GM12878 (cell line): ENCODE measurements around the gene TNK2. TPM values are rescaled to one million over a fixed set of nuclear protein-coding genes. Genes with fewer than 3 reads are reported as not detected.

Experiments used
- ATAC-seq: fragments of 200-7000 bp; cut with Tn5 transposase; 3 replicates; pipeline ENCODE4 v1.9.1; 2020; ENCODE audit warnings: mild to moderate bottlenecking, moderate library complexity
- BruUV-seq: library from RNA; stranded (reverse); fragments of 400-500 nt; replicated peaks from 2 replicates; lab custom pipeline; 2021; lab: Mats Ljungman, UMichigan
- CTCF ChIA-PET: fragments of 300-600 bp; sonication (Branson Sonifier 250); formaldehyde crosslinking; extraction: SDS; loops from one replicate; lab custom pipeline; 2021; ENCODE audit warnings: inconsistent platforms; lab: Yijun Ruan, JAX
- POLR2A ChIA-PET: fragments of 350-600 bp; formaldehyde crosslinking; extraction: SDS; loops from one replicate; lab custom pipeline; 2021; ENCODE audit warnings: inconsistent platforms; lab: Charles Lee
- RAD21 ChIA-PET: fragments of 300-600 bp; sonication (Branson Sonifier 250); formaldehyde crosslinking; loops from one replicate; lab custom pipeline; 2023; ENCODE audit warnings: antibody characterized with exemption; ENCODE audit not compliant: unreplicated experiment; lab: Charles Lee
- SMC1A ChIA-PET: fragments of 300-600 bp; sonication (Branson Sonifier 250); formaldehyde crosslinking; loops from one replicate; lab custom pipeline; 2023; ENCODE audit not compliant: unreplicated experiment, uncharacterized antibody; lab: Charles Lee
- DNase-seq: peaks from one replicate; pipeline ENCODE4 v3.0.0-alpha.2; 2011; ENCODE audit warnings: low read depth, low spot score
- FAIRE-seq: peaks from 3 replicates; lab custom pipeline; 2011; peaks lifted over from hg19 to GRCh38; lab: Jason Lieb, UNC
- H2AFZ ChIP-seq: 2 replicates; pipeline ENCODE4 v1.6.0; 2011; ENCODE audit warnings: low read depth, low read length, control low read depth; ENCODE audit not compliant: control insufficient read depth
- H3K27ac ChIP-seq: 2 replicates; pipeline ENCODE4 v1.5.1; 2011; ENCODE audit warnings: control low read depth; ENCODE audit not compliant: control insufficient read depth, insufficient read depth
- H3K27me3 ChIP-seq, 2 experiments: replicated peaks in 1 of 2; 2 replicates each; pipeline versions ENCODE4 v1.6.0 to v1.6.1; 2011; ENCODE audit warnings: low read length in 1 of 2; ENCODE audit not compliant: control insufficient read depth in 2 of 2, insufficient read depth in 2 of 2
- H3K36me3 ChIP-seq, 2 experiments: 2 replicates each; pipeline ENCODE4 v1.5.1; 2011; ENCODE audit warnings: low read length in 1 of 2; ENCODE audit not compliant: control insufficient read depth in 2 of 2, insufficient read depth in 2 of 2
- H3K4me1 ChIP-seq: 2 replicates; pipeline ENCODE4 v1.6.1; 2011; ENCODE audit warnings: mild to moderate bottlenecking, low read length, moderate library complexity, mixed read lengths; ENCODE audit not compliant: control insufficient read depth, insufficient read depth
- H3K4me2 ChIP-seq: 2 replicates; pipeline ENCODE4 v1.6.0; 2011; ENCODE audit warnings: control low read depth; ENCODE audit not compliant: control insufficient read depth, insufficient read depth
- H3K4me3 ChIP-seq: fragments of 200-600 bp; sonication (generic); 2 replicates; pipeline ENCODE4 v1.5.1; 2016
- H3K79me2 ChIP-seq: 2 replicates; pipeline ENCODE4 v1.6.0; 2011; ENCODE audit warnings: low read length; ENCODE audit not compliant: control insufficient read depth, insufficient read depth
- H3K9ac ChIP-seq: 2 replicates; pipeline ENCODE4 v1.8.0; 2011; ENCODE audit warnings: low read length, control low read depth, mixed read lengths; ENCODE audit not compliant: control insufficient read depth, insufficient read depth
- H3K9me3 ChIP-seq: replicated peaks from 3 replicates; pipeline ENCODE4 v1.5.1; 2011; ENCODE audit warnings: mild to moderate bottlenecking, low read length; ENCODE audit not compliant: control insufficient read depth, insufficient read depth
- H4K20me1 ChIP-seq: 2 replicates; pipeline ENCODE4 v1.6.0; 2011; ENCODE audit not compliant: control insufficient read depth, insufficient read depth
- MXI1 ChIP-seq: fragments of 150-350 bp; IDR thresholded peaks from 2 replicates; pipeline ENCODE4 v1.6.1; 2011; ENCODE audit warnings: low read depth, mild to moderate bottlenecking, inconsistent platforms, low read length, improper control_type of control experiment
- NFYB ChIP-seq: IDR thresholded peaks from 2 replicates; pipeline ENCODE4 v1.6.1; 2011; ENCODE audit warnings: low read depth, mild to moderate bottlenecking, low read length, improper control_type of control experiment, moderate library complexity; ENCODE audit not compliant: insufficient read depth
- NRF1 ChIP-seq: conservative IDR thresholded peaks from 2 replicates; pipeline ENCODE4 v1.6.1; 2011; ENCODE audit warnings: mild to moderate bottlenecking, low read depth, low read length, improper control_type of control experiment
- POU2F2 ChIP-seq: IDR thresholded peaks from 3 replicates; pipeline ENCODE4 v1.6.1; 2011; ENCODE audit warnings: low read depth, mild to moderate bottlenecking, low read length, borderline replicate concordance
- RAD21 ChIP-seq: IDR thresholded peaks from 2 replicates; pipeline ENCODE4 v1.6.1; 2011; ENCODE audit warnings: mild to moderate bottlenecking, low read depth, low read length, moderate library complexity; ENCODE audit not compliant: insufficient read depth
- TARDBP ChIP-seq: IDR thresholded peaks from 2 replicates; pipeline ENCODE4 v1.6.1; 2016; ENCODE audit warnings: borderline replicate concordance
- TBL1XR1 ChIP-seq: IDR thresholded peaks from 2 replicates; pipeline ENCODE4 v1.6.1; 2012; ENCODE audit warnings: low read depth, low read length, improper control_type of control experiment
- USF2 ChIP-seq: IDR thresholded peaks from 2 replicates; pipeline ENCODE4 v1.6.1; 2011; ENCODE audit warnings: low read depth, low read length, improper control_type of control experiment, borderline replicate concordance
- WRNIP1 ChIP-seq: IDR thresholded peaks from 2 replicates; pipeline ENCODE4 v1.6.1; 2011; ENCODE audit warnings: low read depth, low read length, improper control_type of control experiment, borderline replicate concordance
- YY1 ChIP-seq: IDR thresholded peaks from 2 replicates; pipeline ENCODE4 v1.6.1; 2011; ENCODE audit warnings: low read depth, mild to moderate bottlenecking, low read length
- WGBS: methylation state at CpG from one replicate; pipeline ENCODE4 v1.1.6; 2016; ENCODE audit warnings: low lambda C conversion rate; ENCODE audit not compliant: insufficient replicate concordance, insufficient coverage; ENCODE audit errors: missing lambda C conversion rate; 5-methylcytosine and 5-hydroxymethylcytosine counted together
- in situ Hi-C: fragments of 300-500 bp; cut with MboI; formaldehyde crosslinking; loops from 9 replicates; pipeline ENCODE4 v1.14.3; 2018; ENCODE audit warnings: mixed read lengths
- intact Hi-C: fragments of 100-400 bp; cut with micrococcal nuclease; formaldehyde crosslinking; loops from one replicate; pipeline ENCODE4 v1.14.2; 2022; ENCODE audit not compliant: unreplicated experiment
- polyA plus RNA-seq, 11 experiments: library from polyadenylated mRNA; depleted of rRNA in 4 of 11; unstranded in 6 of 11; stranded (reverse) in 5 of 11; fragments of >200 nt; fragmentation: Nextera tagmentation in 4 of 11; fragmentation: Illumina TruSeq in 1 of 11; extraction: Ambion mirVana in 4 of 11; extraction: Trizol in 1 of 11; gene quantifications; 1 replicate in 1 of 11; 2 replicates in 10 of 11; pipeline versions ENCODE4 v1.2.1 to v1.2.3, GENCODE V29; 2011 to 2016; ENCODE audit warnings: inconsistent platforms in 2 of 11, missing spikeins in 2 of 11, low read depth in 1 of 11
- total RNA-seq, 4 experiments: library from RNA; depleted of rRNA in 3 of 4; stranded (reverse); fragments of >200 nt in 3 of 4; fragmentation: Illumina TruSeq in 1 of 4; extraction: Trizol in 1 of 4; gene quantifications; 2 replicates each; pipeline versions ENCODE4 v1.2.1 to v1.2.3, GENCODE V29; 2013 to 2021
- TF ChIP-seq, protein P1 (sequence below): fragments of 450-650 bp; IDR thresholded peaks from 2 replicates; pipeline ENCODE4 v1.6.1; 2016; ENCODE audit warnings: mild to moderate bottlenecking
- TF ChIP-seq, protein P2 (sequence below): fragments of 450-650 bp; IDR thresholded peaks from 2 replicates; pipeline ENCODE4 v1.6.1; 2018; ENCODE audit warnings: borderline replicate concordance, mild to moderate bottlenecking; ENCODE audit not compliant: partially characterized antibody

TNK2 gene
- total and polyA plus RNA-seq, 10 of the 15 experiments (the other 5 are each of a cell fraction or from before 2014, with no cell fraction given), result 0.13 to 47.8 (median 10.8) TPM

DNA sequence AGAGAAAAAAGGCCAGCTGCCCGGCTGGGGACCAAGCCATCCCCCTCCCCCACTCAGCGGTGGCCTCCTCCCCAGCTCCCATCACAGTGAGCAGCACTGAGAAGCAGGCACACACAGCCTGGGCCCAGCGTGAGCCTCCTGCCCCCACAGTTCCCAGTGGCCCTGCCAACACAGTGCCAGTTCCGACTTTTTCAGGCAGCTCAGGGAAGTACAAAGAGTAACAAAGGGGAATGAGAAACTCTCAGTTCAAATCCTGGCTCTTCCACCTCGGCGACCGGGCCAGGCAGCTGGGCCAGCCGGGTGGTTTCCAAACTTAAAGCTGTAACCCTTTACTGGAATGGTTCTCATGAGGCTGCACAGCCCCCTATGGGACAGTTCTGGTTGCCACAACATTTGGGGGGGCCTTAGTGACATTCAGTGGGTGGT is 18.5 kb downstream of the TNK2 start:
- H4K20me1 ChIP-seq, result peaks cover 4% of the 10 kb centered on the region; the same call in 1 of the 2 replicates
- POLR2A ChIA-PET, result interaction anchor here (0.9 kb wide), 1 partner anchor 25 kb away, joined by 3 read pairs; no protein-coding TSS in a partner anchor
- no peak overlapping the region for H3K27ac ChIP-seq
- no peak for TF ChIP-seq TARDBP
- TF ChIP-seq, protein P1, sequence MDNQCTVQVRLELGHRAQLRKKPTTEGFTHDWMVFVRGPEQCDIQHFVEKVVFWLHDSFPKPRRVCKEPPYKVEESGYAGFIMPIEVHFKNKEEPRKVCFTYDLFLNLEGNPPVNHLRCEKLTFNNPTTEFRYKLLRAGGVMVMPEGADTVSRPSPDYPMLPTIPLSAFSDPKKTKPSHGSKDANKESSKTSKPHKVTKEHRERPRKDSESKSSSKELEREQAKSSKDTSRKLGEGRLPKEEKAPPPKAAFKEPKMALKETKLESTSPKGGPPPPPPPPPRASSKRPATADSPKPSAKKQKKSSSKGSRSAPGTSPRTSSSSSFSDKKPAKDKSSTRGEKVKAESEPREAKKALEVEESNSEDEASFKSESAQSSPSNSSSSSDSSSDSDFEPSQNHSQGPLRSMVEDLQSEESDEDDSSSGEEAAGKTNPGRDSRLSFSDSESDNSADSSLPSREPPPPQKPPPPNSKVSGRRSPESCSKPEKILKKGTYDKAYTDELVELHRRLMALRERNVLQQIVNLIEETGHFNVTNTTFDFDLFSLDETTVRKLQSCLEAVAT, result no peak
- TF ChIP-seq NRF1, result no peak
- TF ChIP-seq, protein P2, sequence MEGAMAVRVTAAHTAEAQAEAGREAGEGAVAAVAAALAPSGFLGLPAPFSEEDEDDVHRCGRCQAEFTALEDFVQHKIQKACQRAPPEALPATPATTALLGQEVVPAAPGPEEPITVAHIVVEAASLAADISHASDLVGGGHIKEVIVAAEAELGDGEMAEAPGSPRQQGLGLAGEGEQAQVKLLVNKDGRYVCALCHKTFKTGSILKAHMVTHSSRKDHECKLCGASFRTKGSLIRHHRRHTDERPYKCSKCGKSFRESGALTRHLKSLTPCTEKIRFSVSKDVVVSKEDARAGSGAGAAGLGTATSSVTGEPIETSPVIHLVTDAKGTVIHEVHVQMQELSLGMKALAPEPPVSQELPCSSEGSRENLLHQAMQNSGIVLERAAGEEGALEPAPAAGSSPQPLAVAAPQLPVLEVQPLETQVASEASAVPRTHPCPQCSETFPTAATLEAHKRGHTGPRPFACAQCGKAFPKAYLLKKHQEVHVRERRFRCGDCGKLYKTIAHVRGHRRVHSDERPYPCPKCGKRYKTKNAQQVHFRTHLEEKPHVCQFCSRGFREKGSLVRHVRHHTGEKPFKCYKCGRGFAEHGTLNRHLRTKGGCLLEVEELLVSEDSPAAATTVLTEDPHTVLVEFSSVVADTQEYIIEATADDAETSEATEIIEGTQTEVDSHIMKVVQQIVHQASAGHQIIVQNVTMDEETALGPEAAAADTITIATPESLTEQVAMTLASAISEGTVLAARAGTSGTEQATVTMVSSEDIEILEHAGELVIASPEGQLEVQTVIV, result no peak
- no peak for TF ChIP-seq YY1
- no peak for TF ChIP-seq RAD21
- TF ChIP-seq WRNIP1, result no peak
- TF ChIP-seq POU2F2, result no peak
- no peak for TF ChIP-seq USF2
- TF ChIP-seq MXI1, result no peak
- TF ChIP-seq TBL1XR1, result no peak
- TF ChIP-seq NFYB, result no peak
- H2AFZ ChIP-seq, result no peak overlapping the region
- H3K9me3 ChIP-seq, result no peaks in the 10 kb centered on the region
- WGBS, result 89% methylated on average over 8 of the region's 8 CpGs
- DNase-seq (no peak), FAIRE-seq (no peak), ATAC-seq (no peak)
- RAD21 ChIA-PET, result interaction anchor here (0.7 kb wide), 1 partner anchor 21 kb away, joined by 3 read pairs; no protein-coding TSS in a partner anchor
- intact Hi-C loops, result no loop called here
- H3K79me2 ChIP-seq, result peaks cover 13% of the 10 kb centered on the region
- peaks cover 4 to 8% of the 10 kb centered on the region in 2 experiments; a peak in 3 of 4 replicates for H3K36me3 ChIP-seq
- SMC1A ChIA-PET, result interaction anchor here (1.2 kb wide), 1 partner anchor 31 kb away, joined by 4 read pairs; no protein-coding TSS in a partner anchor
- no peak overlapping the region for H3K4me2 ChIP-seq
- CTCF ChIA-PET, result interaction anchor here (1.1 to 1.6 kb wide), 6 partner anchors 24 to 40 kb away, joined by 3 to 7 read pairs (median 4); no protein-coding TSS in a partner anchor
- peaks cover 4% of the 10 kb centered on the region for H3K4me1 ChIP-seq
- H3K4me3 ChIP-seq, result no peak overlapping the region
- H3K27me3 ChIP-seq, result no peaks in the 10 kb centered on the region
- H3K9ac ChIP-seq, result no peak overlapping the region
- BruUV-seq, result no TSS peak
- in situ Hi-C loops, result loop anchor here (5.0 kb wide), 1 partner anchor 33 kb away; no protein-coding TSS in a partner anchor
